H1 (cell line): ENCODE results near the gene BTD. TPM values are rescaled to one million over a fixed set of nuclear protein-coding genes. Genes with fewer than 3 reads are reported as not detected.

Experiments used
- CTCF ChIA-PET: fragments of 300-600 bp; sonication (Branson Sonifier 250); formaldehyde crosslinking; loops from one replicate; lab custom pipeline; 2021; ENCODE audit not compliant: partially characterized antibody; lab: Charles Lee
- POLR2A ChIA-PET: fragments of 300-600 bp; sonication (Branson Sonifier 250); formaldehyde crosslinking; loops from one replicate; lab custom pipeline; 2021; ENCODE audit warnings: inconsistent platforms; ENCODE audit not compliant: partially characterized antibody; lab: Charles Lee
- DNase-seq, 2 experiments: peaks; one replicate each; pipeline versions ENCODE4 v3.0.0 to v3.0.0-alpha.2; 2010 to 2022; ENCODE audit warnings: low spot score in 2 of 2, low read depth in 1 of 2, mixed read lengths in 1 of 2
- FAIRE-seq: peaks from 2 replicates; lab custom pipeline; 2011; peaks lifted over from hg19 to GRCh38; lab: Jason Lieb, UNC
- H2AFZ ChIP-seq: 2 replicates; pipeline ENCODE4 v1.8.1; 2012; ENCODE audit warnings: low read length, inconsistent platforms
- H2AK5ac ChIP-seq: 2 replicates; pipeline ENCODE4 v1.6.1; 2013; ENCODE audit warnings: low read depth, low read length
- H2BK120ac ChIP-seq: replicated peaks from 2 replicates; pipeline ENCODE3; 2013; ENCODE audit warnings: low read depth, low read length, inconsistent platforms
- H2BK12ac ChIP-seq: 2 replicates; pipeline ENCODE4 v1.6.1; 2013; ENCODE audit warnings: low read depth, low read length
- H2BK15ac ChIP-seq: 2 replicates; pipeline ENCODE4 v1.6.1; 2013; ENCODE audit warnings: low read length
- H2BK20ac ChIP-seq: 2 replicates; pipeline ENCODE4 v1.6.1; 2013; ENCODE audit warnings: low read length
- H2BK5ac ChIP-seq: 2 replicates; pipeline ENCODE4 v1.6.1; 2013; ENCODE audit warnings: low read depth, low read length
- H3K14ac ChIP-seq: 2 replicates; pipeline ENCODE4 v1.6.1; 2013; ENCODE audit warnings: inconsistent platforms; ENCODE audit not compliant: insufficient read length
- H3K18ac ChIP-seq: 2 replicates; pipeline ENCODE4 v1.6.1; 2013; ENCODE audit warnings: low read length; ENCODE audit errors: extremely low read depth
- H3K23ac ChIP-seq: 2 replicates; pipeline ENCODE4 v1.6.1; 2013; ENCODE audit warnings: inconsistent platforms; ENCODE audit not compliant: insufficient read length
- H3K23me2 ChIP-seq: 2 replicates; pipeline ENCODE4 v1.6.1; 2013; ENCODE audit warnings: low read depth, low read length
- H3K27ac ChIP-seq: 2 replicates; pipeline ENCODE4 v1.6.1; 2011; ENCODE audit warnings: low read depth, low read length, inconsistent platforms
- H3K27me3 ChIP-seq, 4 experiments: replicated peaks in 1 of 4; 1 replicate in 1 of 4; 2 replicates in 3 of 4; pipeline versions ENCODE4 v1.6.1 to v1.8.1; 2011 to 2013; ENCODE audit warnings: low read length in 3 of 4, mild to moderate bottlenecking in 3 of 4, inconsistent platforms in 2 of 4, mixed read lengths in 2 of 4, moderate library complexity in 1 of 4; ENCODE audit not compliant: control insufficient read depth in 3 of 4, insufficient read depth in 3 of 4; ENCODE audit errors: extremely low read depth in 1 of 4
- H3K36me3 ChIP-seq, 4 experiments: 2 replicates each; pipeline versions ENCODE4 v1.6.1 to v1.8.1; 2011 to 2013; ENCODE audit warnings: mild to moderate bottlenecking in 4 of 4, low read length in 3 of 4, moderate library complexity in 2 of 4, control low read depth in 1 of 4, inconsistent platforms in 1 of 4; ENCODE audit not compliant: insufficient read depth in 4 of 4, control insufficient read depth in 2 of 4
- H3K4ac ChIP-seq: replicated peaks from 2 replicates; pipeline ENCODE3; 2013; ENCODE audit warnings: low read length, low read depth, mixed read lengths, inconsistent platforms; ENCODE audit not compliant: insufficient read length
- H3K4me1 ChIP-seq, 4 experiments: replicated peaks in 1 of 4; 1 replicate in 1 of 4; 2 replicates in 3 of 4; pipeline versions ENCODE4 v1.6.1 to v1.8.1; 2011 to 2013; ENCODE audit warnings: low read length in 3 of 4, inconsistent platforms in 2 of 4, mixed read lengths in 1 of 4; ENCODE audit not compliant: insufficient read depth in 4 of 4, control insufficient read depth in 3 of 4
- H3K4me2 ChIP-seq, 2 experiments: 2 replicates each; pipeline versions ENCODE4 v1.6.1 to v1.8.1; 2011 to 2013; ENCODE audit warnings: low read depth in 2 of 2, low read length in 2 of 2, control low read depth in 1 of 2, inconsistent platforms in 1 of 2, mild to moderate bottlenecking in 1 of 2; ENCODE audit not compliant: insufficient read depth in 1 of 2
- H3K4me3 ChIP-seq, 4 experiments: fragments of 200-600, 300-600 bp in 1 of 4; sonication (generic), shearing (Covaris generic), sonication (Bioruptor Twin) in 1 of 4; 2 replicates each; pipeline versions ENCODE4 v1.5.1 to v1.8.1; 2011 to 2016; ENCODE audit warnings: low read length in 4 of 4, low read depth in 3 of 4, control low read depth in 2 of 4, inconsistent platforms in 2 of 4, mild to moderate bottlenecking in 2 of 4, mixed read lengths in 1 of 4, moderate library complexity in 1 of 4; ENCODE audit not compliant: insufficient read depth in 2 of 4; ENCODE audit errors: extremely low read depth in 1 of 4
- H3K56ac ChIP-seq: replicated peaks from 2 replicates; pipeline ENCODE3; 2013; ENCODE audit warnings: low read depth, mild to moderate bottlenecking, mixed read lengths, low read length, inconsistent platforms; ENCODE audit not compliant: insufficient read length
- H3K79me1 ChIP-seq: 2 replicates; pipeline ENCODE4 v1.6.1; 2013; ENCODE audit warnings: low read depth, low read length, control low read depth
- H3K79me2 ChIP-seq, 2 experiments: 2 replicates each; pipeline versions ENCODE4 v1.6.1 to v1.8.1; 2012 to 2013; ENCODE audit warnings: low read length in 2 of 2, mild to moderate bottlenecking in 2 of 2, inconsistent platforms in 1 of 2; ENCODE audit not compliant: insufficient read depth in 2 of 2, control insufficient read depth in 1 of 2
- H3K9ac ChIP-seq, 4 experiments: replicated peaks in 1 of 4; 1 replicate in 1 of 4; 2 replicates in 3 of 4; pipeline versions ENCODE4 v1.6.1 to v1.8.1; 2011 to 2013; ENCODE audit warnings: low read depth in 3 of 4, low read length in 3 of 4, control low read depth in 2 of 4, mild to moderate bottlenecking in 2 of 4, moderate library complexity in 2 of 4, inconsistent platforms in 1 of 4; ENCODE audit errors: extremely low read depth in 1 of 4
- H3K9me3 ChIP-seq, 2 experiments: 2 replicates each; pipeline versions ENCODE4 v1.6.1 to v1.8.1; 2012 to 2013; ENCODE audit warnings: mild to moderate bottlenecking in 2 of 2, moderate library complexity in 2 of 2, control low read depth in 1 of 2, inconsistent platforms in 1 of 2, low read depth in 1 of 2, low read length in 1 of 2, mixed read lengths in 1 of 2; ENCODE audit not compliant: insufficient read depth in 2 of 2
- H4K20me1 ChIP-seq, 2 experiments: replicated peaks in 1 of 2; 2 replicates each; pipeline versions ENCODE3 to v1.8.1; 2011 to 2013; ENCODE audit warnings: inconsistent platforms in 2 of 2, low read length in 2 of 2, mild to moderate bottlenecking in 1 of 2; ENCODE audit not compliant: insufficient read depth in 2 of 2, control insufficient read depth in 1 of 2
- H4K5ac ChIP-seq: 2 replicates; pipeline ENCODE4 v1.6.1; 2013; ENCODE audit warnings: low read length, low read depth, mixed read lengths, inconsistent platforms; ENCODE audit not compliant: insufficient read length
- H4K8ac ChIP-seq: 2 replicates; pipeline ENCODE4 v1.8.0; 2013; ENCODE audit warnings: mild to moderate bottlenecking, moderate library complexity, low read length, inconsistent platforms; ENCODE audit not compliant: insufficient read depth; ENCODE audit errors: extremely low read depth
- H4K91ac ChIP-seq: replicated peaks from 2 replicates; pipeline ENCODE3; 2013; ENCODE audit warnings: low read length, mixed read lengths, inconsistent platforms; ENCODE audit not compliant: insufficient read length
- ASH2L ChIP-seq: fragments of 200-600, 300-600 bp; sonication (generic); IDR thresholded peaks from one replicate; pipeline ENCODE4 v1.7.1; 2017; ENCODE audit warnings: low read length
- BCL11A ChIP-seq, 2 experiments: IDR thresholded peaks; one replicate each; pipeline ENCODE4 v1.6.1; 2011; ENCODE audit warnings: low read depth in 2 of 2, low read length in 2 of 2, mild to moderate bottlenecking in 2 of 2
- EZH2 ChIP-seq: fragments of 200-600 bp; sonication (generic); IDR thresholded peaks from 2 replicates; pipeline ENCODE4 v1.7.1; 2012; ENCODE audit warnings: low read depth, mild to moderate bottlenecking, moderate library complexity, low read length, inconsistent platforms; ENCODE audit not compliant: severe bottlenecking
- MAFK ChIP-seq: IDR thresholded peaks from 2 replicates; pipeline ENCODE4 v1.6.1; 2012; ENCODE audit warnings: low read depth, mild to moderate bottlenecking, improper control_type of control experiment, low read length
- RFX5 ChIP-seq: IDR thresholded peaks from 2 replicates; pipeline ENCODE4 v1.6.1; 2011; ENCODE audit warnings: low read depth, low read length, improper control_type of control experiment, borderline replicate concordance
- WGBS, 2 experiments: shearing (Covaris generic) in 1 of 2; methylation state at CpG; one replicate each; pipeline versions ENCODE4 v1.1.6 to v1.1.7; 2013 to 2015; ENCODE audit warnings: low lambda C conversion rate in 2 of 2, mixed read lengths in 2 of 2, inconsistent platforms in 1 of 2, low coverage in 1 of 2, missing lambda C conversion rate in 1 of 2; ENCODE audit not compliant: insufficient replicate concordance in 2 of 2, insufficient coverage in 1 of 2, insufficient read length in 1 of 2; ENCODE audit errors: extremely low coverage in 1 of 2, missing lambda C conversion rate in 1 of 2; 5-methylcytosine and 5-hydroxymethylcytosine counted together
- polyA plus RNA-seq, 7 experiments: library from polyadenylated mRNA; depleted of rRNA in 3 of 7; stranded (reverse) in 5 of 7; unstranded in 2 of 7; fragments of >200 nt in 5 of 7; fragments of 200-250 nt in 2 of 7; gene quantifications; 1 replicate in 5 of 7; 2 replicates in 1 of 7; 4 replicates in 1 of 7; pipeline versions ENCODE4 v1.2.1 to v1.2.3, GENCODE V29; 2011 to 2013; ENCODE audit warnings: missing spikeins in 2 of 7, mixed read lengths in 2 of 7
- total RNA-seq: library from RNA; stranded (reverse); fragmentation: NEBNext Ultra II Directional; extraction: Animal tissue kit (Norgen Biotek cat#: 25700); gene quantifications from 2 replicates; pipeline ENCODE4 v1.2.1, GENCODE V29; 2021
- TF ChIP-seq, protein P1 (sequence below): IDR thresholded peaks from 2 replicates; pipeline ENCODE4 v1.6.1; 2012; ENCODE audit warnings: inconsistent platforms

Gene BTD
- total and polyA plus RNA-seq, 2 of the 8 experiments (the other 6 are each of a cell fraction or from before 2014, with no cell fraction given): 21.8 to 36.7 TPM

- ChIA-PET CTCF (no interaction called here), POLR2A (no interaction called here)
- no peak overlapping the region for H2BK5ac ChIP-seq
- no peaks in the 10 kb centered on the region for H3K4me1 ChIP-seq
- H4K91ac ChIP-seq: no peak overlapping the region
- no peak overlapping the region for H2AFZ ChIP-seq
- H3K4ac ChIP-seq: no peak overlapping the region
- H3K23me2 ChIP-seq: no peaks in the 10 kb centered on the region
- H2BK120ac ChIP-seq: no peak overlapping the region
- no peak overlapping the region for H4K5ac ChIP-seq
- no peaks in the 10 kb centered on the region for H3K79me1 ChIP-seq
- no peaks in the 10 kb centered on the region for H3K79me2 ChIP-seq
- no peak overlapping the region for H3K14ac ChIP-seq
- no peak overlapping the region for H3K4me2 ChIP-seq
- WGBS, 2 experiments: 76% methylated on average over 1 of the region's 1 CpG; no CpG with 5 or more reads in 1 of the 2 experiments
- H3K9ac ChIP-seq: no peak overlapping the region
- no peaks in the 10 kb centered on the region for H4K20me1 ChIP-seq
- no peak overlapping the region for H3K27ac ChIP-seq
- no peaks in the 10 kb centered on the region for H3K9me3 ChIP-seq
- no peak overlapping the region for H3K18ac ChIP-seq
- H3K23ac ChIP-seq: no peak overlapping the region
- H2BK12ac ChIP-seq: no peak overlapping the region
- H3K36me3 ChIP-seq: peaks cover 0 to 33% (median 9%) of the 10 kb centered on the region in 4 experiments; a peak in 4 of 8 replicates
- no peak overlapping the region for H2BK15ac ChIP-seq
- no peak overlapping the region for H4K8ac ChIP-seq
- DNase-seq: no peak
- no peak for FAIRE-seq
- no peak overlapping the region for H3K4me3 ChIP-seq
- no peak overlapping the region for H2BK20ac ChIP-seq
- no peak overlapping the region for H2AK5ac ChIP-seq
- H3K56ac ChIP-seq: no peak overlapping the region
- no peaks in the 10 kb centered on the region for H3K27me3 ChIP-seq
- no peak for TF ChIP-seq RFX5
- TF ChIP-seq EZH2: no peak
- TF ChIP-seq, protein P1, sequence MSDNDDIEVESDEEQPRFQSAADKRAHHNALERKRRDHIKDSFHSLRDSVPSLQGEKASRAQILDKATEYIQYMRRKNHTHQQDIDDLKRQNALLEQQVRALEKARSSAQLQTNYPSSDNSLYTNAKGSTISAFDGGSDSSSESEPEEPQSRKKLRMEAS: no peak
- TF ChIP-seq ASH2L: no peak
- no peak for TF ChIP-seq BCL11A (IDR thresholded peaks at IDR 0.05; ENCODE audit: low read depth in 2 of 2, low read length in 2 of 2)
- TF ChIP-seq MAFK: no peak
These were observed 91.8 kb downstream of the BTD start for GRCh38 chr3:15693355-15693754.
